ENCODE results near the gene DCAF12. TPM values are rescaled to one million over a fixed set of nuclear protein-coding genes. Genes with fewer than 3 reads are reported as not detected.

Gene DCAF12
- total RNA-seq, 2 donors from 2014 or later: 35.0 to 37.0 TPM

DNA sequence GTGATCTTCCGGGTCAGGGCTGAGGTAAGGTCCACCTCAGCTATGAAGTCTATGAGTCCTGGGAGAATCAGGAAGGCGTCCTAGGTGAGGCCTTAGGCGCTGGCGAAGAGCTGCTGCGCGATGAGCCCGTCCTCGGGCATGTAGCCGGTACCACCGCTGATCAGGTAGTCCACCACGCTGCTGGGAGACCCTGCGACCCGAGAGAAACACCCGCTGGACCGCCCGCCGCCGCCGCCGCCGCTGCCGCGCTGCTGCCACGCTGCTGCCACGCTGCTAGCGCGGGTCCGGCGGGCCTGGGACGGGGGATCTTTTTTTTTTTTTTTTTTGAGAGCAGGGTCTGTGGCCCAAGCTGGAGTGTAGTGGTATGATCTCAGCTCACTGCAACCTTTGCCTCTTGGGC is 8.0 kb upstream of the DCAF12 start:
- no peaks in the 10 kb centered on the region for H3K27me3 Mint-ChIP-seq (ENCODE audit: insufficient read depth)
- Histone ChIP-seq H3K27ac (ENCODE audit: low read depth, low read length) (no peak overlapping the region), H3K9me3 (ENCODE audit: control insufficient read depth, low read length) (no peaks in the 10 kb centered on the region), H3K4me3 (ENCODE audit: low read length) (no peak overlapping the region), H3K9ac (ENCODE audit: extremely low read depth, low read length, poor library complexity, severe bottlenecking) (no peak overlapping the region), H3K27me3 (ENCODE audit: control insufficient read depth, insufficient read depth, low read length, poor library complexity, severe bottlenecking) (no peaks in the 10 kb centered on the region), H3K36me3 (ENCODE audit: control insufficient read depth, insufficient read depth, low read length) (no peaks in the 10 kb centered on the region), H3K4me1 (ENCODE audit: control insufficient read depth, insufficient read depth, low read length) (no peaks in the 10 kb centered on the region)
- no peak overlapping the region for H3K4me3 Mint-ChIP-seq
- no peak for TF ChIP-seq CTCF (conservative IDR thresholded peaks at IDR 0.05)
- no peaks in the 10 kb centered on the region for H3K36me3 Mint-ChIP-seq (ENCODE audit: low read depth)
- H3K4me1 Mint-ChIP-seq: no peaks in the 10 kb centered on the region
- DNase-seq: no peak
- peaks cover 16% of the 10 kb centered on the region for H3K9me3 Mint-ChIP-seq
- no peak overlapping the region for H3K27ac Mint-ChIP-seq
- WGBS, 2 experiments (ENCODE audit: insufficient coverage in 1 of 2, insufficient read length in 1 of 2): 96 to 100% methylated on average over 14 to 26 of the region's 30 CpGs

DNA sequence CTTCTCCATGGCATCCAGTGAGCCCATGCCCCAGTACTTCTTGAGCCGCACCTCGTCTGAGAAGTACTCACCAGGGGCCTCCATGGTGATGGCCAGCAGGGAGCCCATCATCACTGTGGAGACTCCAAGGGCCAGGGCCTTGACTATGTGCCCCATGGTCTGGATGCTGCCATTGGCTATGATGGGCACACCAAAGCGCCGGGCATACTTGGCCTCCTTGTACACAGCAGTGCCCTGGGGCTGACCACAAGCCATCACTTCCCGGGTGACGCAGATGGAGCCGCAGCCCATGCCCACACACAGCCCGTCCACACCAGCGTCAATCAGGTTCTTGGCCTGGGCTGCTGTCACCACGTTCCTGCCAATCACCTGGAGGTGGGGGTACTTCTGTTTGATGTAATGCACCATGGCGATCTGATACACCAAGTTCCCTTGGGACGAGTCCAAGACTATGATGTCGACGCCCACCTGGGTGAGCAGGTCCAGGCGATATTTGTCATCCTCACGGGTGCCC is 7.0 kb upstream of the DCAF12 start:
- Histone ChIP-seq H3K9ac (ENCODE audit: extremely low read depth, low read length, poor library complexity, severe bottlenecking) (no peak overlapping the region), H3K27me3 (ENCODE audit: control insufficient read depth, insufficient read depth, low read length, poor library complexity, severe bottlenecking) (no peaks in the 10 kb centered on the region), H3K4me3 (ENCODE audit: low read length) (no peak overlapping the region), H3K27ac (ENCODE audit: low read depth, low read length) (no peak overlapping the region), H3K36me3 (ENCODE audit: control insufficient read depth, insufficient read depth, low read length) (no peaks in the 10 kb centered on the region), H3K9me3 (ENCODE audit: control insufficient read depth, low read length) (no peaks in the 10 kb centered on the region), H3K4me1 (ENCODE audit: control insufficient read depth, insufficient read depth, low read length) (no peaks in the 10 kb centered on the region)
- 95 to 99% methylated on average over 14 to 16 of the region's 16 CpGs for WGBS, 2 experiments (ENCODE audit: insufficient coverage in 1 of 2, insufficient read length in 1 of 2)
- TF ChIP-seq CTCF (conservative IDR thresholded peaks at IDR 0.05): no peak
- no peak overlapping the region for H3K4me3 Mint-ChIP-seq
- no peak for DNase-seq
- H3K27ac Mint-ChIP-seq: no peak overlapping the region
- no peaks in the 10 kb centered on the region for H3K36me3 Mint-ChIP-seq (ENCODE audit: low read depth)
- H3K4me1 Mint-ChIP-seq: no peaks in the 10 kb centered on the region
- no peaks in the 10 kb centered on the region for H3K27me3 Mint-ChIP-seq (ENCODE audit: insufficient read depth)
- peaks cover 12% of the 10 kb centered on the region for H3K9me3 Mint-ChIP-seq

- H3K4me1 Mint-ChIP-seq: peaks cover 4% of the 10 kb centered on the region
- H3K27ac Mint-ChIP-seq: no peak overlapping the region
- H3K4me3 ChIP-seq (ENCODE audit: low read length): no peak overlapping the region
- H3K36me3 Mint-ChIP-seq (ENCODE audit: low read depth): no peaks in the 10 kb centered on the region
- no peaks in the 10 kb centered on the region for H3K9me3 ChIP-seq (ENCODE audit: control insufficient read depth, low read length)
- no peaks in the 10 kb centered on the region for H3K4me1 ChIP-seq (ENCODE audit: control insufficient read depth, insufficient read depth, low read length)
- H3K27ac ChIP-seq (ENCODE audit: low read depth, low read length): no peak overlapping the region
- H3K9ac ChIP-seq (ENCODE audit: extremely low read depth, low read length, poor library complexity, severe bottlenecking): no peak overlapping the region
- peaks cover 7% of the 10 kb centered on the region for H3K9me3 Mint-ChIP-seq
- TF ChIP-seq CTCF (conservative IDR thresholded peaks at IDR 0.05): no peak
- no peaks in the 10 kb centered on the region for H3K27me3 ChIP-seq (ENCODE audit: control insufficient read depth, insufficient read depth, low read length, poor library complexity, severe bottlenecking)
- H3K36me3 ChIP-seq (ENCODE audit: control insufficient read depth, insufficient read depth, low read length): no peaks in the 10 kb centered on the region
- no peaks in the 10 kb centered on the region for H3K27me3 Mint-ChIP-seq (ENCODE audit: insufficient read depth)
- WGBS, 2 experiments (ENCODE audit: insufficient coverage in 1 of 2, insufficient read length in 1 of 2): 94 to 96% methylated on average over 6 to 7 of the region's 7 CpGs
- no peak for DNase-seq
- H3K4me3 Mint-ChIP-seq: no peak overlapping the region
These were observed 5.1 kb upstream of the DCAF12 start for GRCh38 chr9:34131571-34131970.
